HFF-Myc (cell line): Measurements from ENCODE around the gene ZCCHC3.

Experiments used
- DNase-seq: peaks from one replicate; pipeline ENCODE4 v3.0.0-alpha.2; 2011; ENCODE audit warnings: low read depth; ENCODE audit errors: extremely low read depth
- H3K4me3 ChIP-seq: replicated peaks from 2 replicates; pipeline ENCODE4 v1.5.1; 2011; ENCODE audit warnings: low read depth, mild to moderate bottlenecking, control low read depth, low read length
- TF ChIP-seq, protein P1 (sequence below): IDR thresholded peaks from 2 replicates; pipeline ENCODE4 v1.5.1; 2012; ENCODE audit warnings: mild to moderate bottlenecking, low read depth, low read length, control low read depth; ENCODE audit errors: missing control alignments

Gene ZCCHC3

DNA sequence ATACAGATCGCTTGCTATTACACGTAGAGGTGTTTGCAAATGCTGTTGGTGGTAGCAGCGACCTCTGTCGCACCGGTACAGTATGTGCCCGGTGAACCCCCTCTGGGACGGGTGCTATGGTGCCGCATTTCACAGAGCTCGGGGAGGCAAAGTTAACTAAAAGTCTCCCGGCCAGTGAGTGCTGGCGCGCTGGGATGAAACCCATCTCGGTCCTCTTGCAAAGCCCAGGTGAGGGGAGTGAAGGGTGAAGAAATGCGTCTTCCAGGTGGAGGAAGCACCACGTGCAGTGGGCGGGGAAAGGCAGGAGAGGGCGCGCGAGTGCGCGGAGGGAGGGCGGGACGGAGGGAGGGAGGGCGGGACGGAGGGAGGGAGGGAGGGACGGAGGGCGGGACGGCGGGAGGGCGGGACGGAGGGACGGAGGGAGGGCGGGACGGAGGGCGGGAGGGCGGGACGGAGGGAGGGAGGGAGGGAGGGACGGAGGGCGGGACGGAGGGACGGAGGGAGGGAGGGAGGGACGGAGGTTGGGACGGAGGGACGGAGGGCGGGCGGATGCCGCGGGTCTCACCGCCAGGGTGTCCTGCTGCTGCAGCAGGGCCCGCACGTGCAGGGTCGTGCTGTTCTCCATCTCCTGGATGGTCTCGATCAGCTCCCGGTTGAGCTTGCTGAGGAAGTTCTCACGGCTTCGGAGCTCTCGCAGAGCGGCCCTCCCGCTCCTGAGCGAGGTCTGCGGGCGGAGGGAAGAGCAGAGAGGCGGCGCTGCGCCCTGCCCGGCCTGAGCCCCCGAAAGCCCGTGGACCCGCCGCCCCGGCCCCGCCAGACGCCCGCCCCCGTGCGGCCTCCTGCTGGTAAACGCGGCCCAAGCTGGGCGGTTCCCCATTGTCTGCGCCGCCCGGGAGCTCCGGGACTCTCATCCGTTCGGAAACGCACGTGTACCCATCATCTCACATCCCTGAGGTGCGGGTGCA, 18.5 kb upstream of the ZCCHC3 start:
- DNase-seq: no peak
- H3K4me3 ChIP-seq: peak overlapping the region; percentile 40
- TF ChIP-seq, protein P1, sequence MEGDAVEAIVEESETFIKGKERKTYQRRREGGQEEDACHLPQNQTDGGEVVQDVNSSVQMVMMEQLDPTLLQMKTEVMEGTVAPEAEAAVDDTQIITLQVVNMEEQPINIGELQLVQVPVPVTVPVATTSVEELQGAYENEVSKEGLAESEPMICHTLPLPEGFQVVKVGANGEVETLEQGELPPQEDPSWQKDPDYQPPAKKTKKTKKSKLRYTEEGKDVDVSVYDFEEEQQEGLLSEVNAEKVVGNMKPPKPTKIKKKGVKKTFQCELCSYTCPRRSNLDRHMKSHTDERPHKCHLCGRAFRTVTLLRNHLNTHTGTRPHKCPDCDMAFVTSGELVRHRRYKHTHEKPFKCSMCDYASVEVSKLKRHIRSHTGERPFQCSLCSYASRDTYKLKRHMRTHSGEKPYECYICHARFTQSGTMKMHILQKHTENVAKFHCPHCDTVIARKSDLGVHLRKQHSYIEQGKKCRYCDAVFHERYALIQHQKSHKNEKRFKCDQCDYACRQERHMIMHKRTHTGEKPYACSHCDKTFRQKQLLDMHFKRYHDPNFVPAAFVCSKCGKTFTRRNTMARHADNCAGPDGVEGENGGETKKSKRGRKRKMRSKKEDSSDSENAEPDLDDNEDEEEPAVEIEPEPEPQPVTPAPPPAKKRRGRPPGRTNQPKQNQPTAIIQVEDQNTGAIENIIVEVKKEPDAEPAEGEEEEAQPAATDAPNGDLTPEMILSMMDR: peak; percentile 13

DNA sequence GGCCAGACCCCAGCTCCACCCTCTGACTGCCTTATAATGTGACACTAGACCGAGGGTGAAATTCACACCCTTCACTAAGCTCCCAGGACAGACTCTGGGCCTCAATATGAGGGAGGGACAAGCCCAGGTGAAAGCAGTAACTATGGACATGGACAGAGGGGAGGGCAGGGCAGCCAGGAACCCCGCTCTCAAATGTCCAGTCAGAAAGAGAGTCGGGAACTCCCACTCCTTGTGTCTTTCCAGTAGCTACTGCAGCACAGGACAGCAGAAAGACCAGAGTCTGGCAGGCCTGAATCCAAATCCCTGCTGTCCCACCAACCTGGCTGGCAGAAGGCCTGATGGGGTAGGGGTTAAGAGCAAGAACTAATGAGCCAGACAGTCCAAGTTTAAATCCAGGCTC, 13.2 kb upstream of the ZCCHC3 start:
- TF ChIP-seq, protein P1: no peak
- DNase-seq: no peak
- H3K4me3 ChIP-seq: no peak overlapping the region

DNA sequence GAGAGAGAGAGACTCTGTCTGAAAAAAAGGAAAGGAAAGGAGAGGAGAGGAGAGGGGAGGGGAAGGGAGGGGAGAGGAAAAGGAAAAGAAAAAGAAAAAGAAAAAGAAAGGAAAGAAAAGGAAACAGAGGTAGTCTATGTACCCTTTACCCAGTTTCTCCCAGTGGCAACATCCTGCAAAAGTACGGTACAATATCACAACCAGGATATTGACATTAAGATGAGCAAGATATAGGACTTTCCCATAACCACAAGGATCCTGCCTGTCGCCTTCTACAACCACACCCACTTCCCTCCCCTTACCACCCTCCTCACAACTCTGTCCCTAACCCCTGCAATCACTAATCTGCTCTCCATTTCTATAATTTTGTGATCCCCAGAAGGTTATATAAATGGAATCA, 10.9 kb upstream of the ZCCHC3 start:
- H3K4me3 ChIP-seq: no peak overlapping the region
- DNase-seq: no peak
- TF ChIP-seq, protein P1: no peak

DNA sequence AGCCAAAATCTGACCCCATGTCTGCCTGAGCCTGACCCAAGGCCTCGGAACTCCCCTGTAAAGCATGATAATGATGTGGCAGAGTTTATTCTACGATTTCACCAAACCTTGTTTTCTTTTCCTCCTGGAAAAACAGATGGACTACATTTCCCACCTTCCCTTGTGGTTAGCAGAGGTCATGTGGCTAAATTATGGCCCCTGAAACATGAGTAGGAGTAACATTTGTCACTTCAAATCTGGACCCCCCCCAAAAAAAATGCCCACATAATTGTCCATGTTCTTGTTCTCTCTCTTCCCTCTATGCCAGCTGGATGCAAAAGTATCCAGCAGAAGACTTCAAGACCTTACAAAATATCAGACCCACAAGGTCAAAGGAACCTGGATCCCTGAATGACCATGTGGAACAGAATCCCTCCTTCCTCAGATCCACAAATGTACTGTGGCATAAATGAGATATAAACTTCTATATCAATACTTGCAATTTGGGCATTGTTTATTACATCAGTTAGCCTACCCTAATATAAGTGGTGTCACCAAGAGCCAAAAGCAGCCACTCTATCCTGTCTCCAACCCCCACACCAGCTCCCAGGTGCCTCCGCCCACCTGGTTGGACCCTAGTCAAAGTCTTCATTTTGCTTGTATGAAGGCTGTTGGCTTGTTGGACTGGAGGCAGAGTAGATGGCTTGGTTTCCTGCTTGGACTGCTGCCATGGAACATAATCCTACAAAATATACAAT, 8.2 kb upstream of the ZCCHC3 start:
- TF ChIP-seq, protein P1: no peak
- peak overlapping the region; percentile 90 for H3K4me3 ChIP-seq
- no peak for DNase-seq

DNA sequence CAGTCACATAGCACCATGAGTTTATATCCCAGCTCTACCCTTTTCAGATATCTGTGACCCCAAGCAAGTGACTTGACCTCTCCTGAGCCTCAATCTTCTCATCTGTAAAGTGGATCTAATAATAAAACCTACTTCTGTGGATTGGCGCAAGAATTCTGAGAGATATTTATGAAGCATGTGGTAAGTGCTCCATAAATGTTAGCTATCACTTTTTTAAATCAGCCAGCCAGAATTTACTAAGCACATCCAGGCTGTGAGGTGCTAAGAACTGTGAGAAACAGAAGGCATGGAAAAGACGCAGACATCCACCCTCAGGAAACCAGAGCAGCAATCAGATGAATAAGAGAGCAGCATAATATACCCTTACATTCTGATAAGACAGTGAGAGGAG, 7.7 kb upstream of the ZCCHC3 start:
- TF ChIP-seq, protein P1: no peak
- DNase-seq: no peak

DNA sequence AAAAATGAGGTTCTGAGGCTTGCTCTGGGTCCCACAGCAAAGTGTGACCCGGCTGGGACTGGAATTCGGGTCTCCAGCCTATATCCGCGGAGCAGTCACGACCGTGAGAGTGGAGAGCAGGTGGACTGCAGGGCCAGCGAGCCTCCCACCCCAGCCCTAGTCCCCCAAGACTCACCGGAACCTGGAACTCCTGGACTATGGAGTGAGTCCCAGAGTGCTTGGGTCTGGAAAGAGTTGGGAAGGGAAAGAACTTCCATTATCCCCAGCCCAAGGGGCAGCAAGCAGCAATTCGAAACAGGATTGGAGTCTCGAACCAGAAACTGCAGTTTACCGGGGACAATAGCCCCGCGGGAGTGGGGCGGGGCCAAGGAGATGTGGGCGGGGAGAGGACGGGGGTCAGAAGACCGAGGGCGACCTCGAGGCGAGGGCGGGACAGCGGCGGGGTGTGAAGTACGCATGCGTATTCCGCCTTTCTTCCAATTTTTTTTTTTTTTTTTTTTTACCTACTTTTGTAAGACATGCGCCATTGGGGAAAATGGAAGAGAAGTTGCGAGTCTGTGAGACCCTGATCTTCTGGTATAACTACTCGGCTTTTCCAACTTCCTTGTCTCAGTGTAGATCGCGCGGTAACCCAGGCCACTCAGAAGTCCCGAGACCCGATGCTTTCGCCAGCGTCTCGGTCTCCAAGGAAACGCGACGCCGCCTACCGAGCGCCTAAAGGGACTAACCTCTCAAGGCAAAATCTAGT, 7.1 kb upstream of the ZCCHC3 start, which contains the start of gene C20orf96:
Gene C20orf96, minus strand, starts transcription at position 667 of the 748 bp plus-strand sequence. Its CDS starts 140 bp downstream, at position 527.
- H3K4me3 ChIP-seq: peak within 1 kb of the TSS; percentile 90
- peak; percentile 85 for DNase-seq
- TF ChIP-seq, protein P1: peak; percentile 48

More for the DNA sequence above, 7.7 kb upstream of the ZCCHC3 start:
- peak overlapping the region; percentile 90 for H3K4me3 ChIP-seq
